NAMALWA (cell line): ENCODE measurements around the gene PRKG1.
A peak's percentile ranks its signal among the peaks of the same experiment; 100 is the strongest.
"Not testable (repeated sequence)": the region's sequence is repeated elsewhere in the genome, so short reads cannot be mapped to it uniquely, and the experiment has no call there.

Experiments
- DNase-seq: peaks from one replicate; pipeline ENCODE4 v3.0.0-alpha.2; 2015; ENCODE audit warnings: low spot score

Gene PRKG1

DNA sequence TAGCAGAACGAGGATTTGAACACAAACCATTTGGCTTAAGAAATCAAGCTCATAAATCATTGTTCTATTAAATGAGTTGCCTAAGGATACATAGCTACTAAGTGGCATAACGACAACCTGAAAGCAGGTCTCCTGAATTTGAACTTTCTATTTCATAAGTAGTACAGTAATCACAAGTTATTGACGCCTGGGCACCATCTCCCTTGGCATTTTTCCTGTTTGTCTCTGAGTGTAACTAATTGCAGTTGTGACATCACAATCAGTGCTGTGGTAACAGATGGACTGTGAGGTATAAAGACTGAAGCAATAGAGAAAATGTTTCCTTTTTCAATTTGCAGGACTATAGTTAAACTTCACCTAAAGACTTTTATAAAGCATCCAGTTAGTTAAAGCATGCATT is 631.5 kb downstream of the PRKG1 start:
- DNase-seq = no peak

DNA sequence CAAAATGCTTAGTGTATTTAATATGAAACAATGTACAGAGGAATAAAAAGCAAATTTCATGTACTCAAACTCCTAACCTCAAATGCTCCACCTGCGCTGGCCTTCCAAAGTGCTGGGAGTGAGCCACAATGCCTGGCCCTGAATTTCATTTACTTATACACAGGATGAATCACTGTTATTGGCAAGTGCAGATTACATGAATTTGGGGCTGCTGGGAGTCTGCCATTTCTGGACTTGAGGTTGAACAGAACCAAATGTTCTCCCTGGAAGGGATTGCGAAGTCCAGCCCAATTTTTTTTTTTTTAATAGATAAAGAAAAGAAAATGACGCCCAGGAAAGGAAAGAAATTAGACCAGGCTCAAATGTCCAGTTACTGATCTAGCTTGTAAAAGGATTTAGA is 631.9 kb downstream of the PRKG1 start:
- DNase-seq = no peak

DNA sequence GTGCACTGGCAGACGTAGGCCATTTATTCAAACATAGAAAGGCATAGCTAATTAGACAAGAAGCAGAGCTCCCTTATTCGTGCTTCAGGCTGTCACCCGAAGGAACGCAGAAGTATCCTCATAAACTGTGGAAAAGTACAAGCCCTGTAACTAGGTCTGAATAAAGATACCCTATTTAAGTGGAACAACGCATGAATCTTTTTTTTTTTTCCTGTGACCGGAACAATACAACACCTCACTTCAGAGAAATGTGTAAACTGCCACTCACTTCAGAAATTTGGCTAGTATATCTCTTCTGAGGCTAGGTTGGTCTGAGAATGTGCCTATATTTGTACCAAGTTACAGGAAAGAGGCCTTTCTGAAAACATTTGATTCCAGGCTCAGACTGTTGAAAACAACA is 633.1 kb downstream of the PRKG1 start:
- DNase-seq = no peak

DNA sequence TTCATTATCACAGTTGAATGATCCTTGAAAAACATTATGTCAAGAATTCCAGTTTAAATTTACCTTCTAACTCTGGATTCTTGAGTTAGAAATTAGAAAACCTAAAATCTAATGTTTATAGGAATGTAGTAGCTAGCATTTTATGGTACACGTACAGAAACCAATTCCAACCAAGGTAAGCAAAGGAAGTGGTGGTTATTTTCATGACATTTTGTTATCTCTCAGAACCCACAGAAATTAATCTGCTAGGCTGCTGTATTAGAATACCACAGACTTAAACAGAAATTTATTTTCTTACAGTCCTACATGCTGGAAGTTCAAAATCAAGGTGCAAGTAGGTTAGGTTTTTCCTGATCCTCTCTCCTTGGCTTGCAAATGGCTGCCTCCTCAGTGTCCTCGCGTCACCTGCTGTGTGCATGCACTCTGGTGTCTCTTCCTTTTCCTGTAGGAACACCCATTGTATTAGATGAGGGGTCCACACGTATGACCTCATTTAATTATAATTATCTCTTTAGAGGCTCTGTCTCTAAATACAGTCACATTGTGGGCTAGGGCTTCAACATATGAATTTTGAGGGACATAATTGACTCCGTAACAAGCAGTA is 633.6 kb downstream of the PRKG1 start:
- no peak for DNase-seq

DNA sequence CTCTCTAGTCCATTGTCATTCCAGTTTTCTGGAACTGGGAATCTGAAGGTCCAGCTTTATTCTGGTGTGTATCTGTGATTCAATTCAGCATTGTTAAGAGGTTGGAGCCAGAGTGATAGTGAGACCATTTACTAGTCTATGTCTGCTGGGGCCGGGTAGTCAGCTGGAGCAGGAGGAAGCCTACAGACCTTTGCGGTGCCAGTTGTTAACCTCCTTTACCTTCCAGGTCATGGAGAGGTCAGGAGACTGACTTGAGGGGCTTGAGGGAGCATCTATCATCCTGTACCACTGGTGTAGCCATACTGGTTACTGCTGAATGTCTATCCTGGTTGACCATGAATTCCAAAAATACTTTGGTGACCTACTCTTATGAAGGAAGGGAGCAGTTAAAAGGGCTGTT is 634.3 kb downstream of the PRKG1 start:
- no peak for DNase-seq

DNA sequence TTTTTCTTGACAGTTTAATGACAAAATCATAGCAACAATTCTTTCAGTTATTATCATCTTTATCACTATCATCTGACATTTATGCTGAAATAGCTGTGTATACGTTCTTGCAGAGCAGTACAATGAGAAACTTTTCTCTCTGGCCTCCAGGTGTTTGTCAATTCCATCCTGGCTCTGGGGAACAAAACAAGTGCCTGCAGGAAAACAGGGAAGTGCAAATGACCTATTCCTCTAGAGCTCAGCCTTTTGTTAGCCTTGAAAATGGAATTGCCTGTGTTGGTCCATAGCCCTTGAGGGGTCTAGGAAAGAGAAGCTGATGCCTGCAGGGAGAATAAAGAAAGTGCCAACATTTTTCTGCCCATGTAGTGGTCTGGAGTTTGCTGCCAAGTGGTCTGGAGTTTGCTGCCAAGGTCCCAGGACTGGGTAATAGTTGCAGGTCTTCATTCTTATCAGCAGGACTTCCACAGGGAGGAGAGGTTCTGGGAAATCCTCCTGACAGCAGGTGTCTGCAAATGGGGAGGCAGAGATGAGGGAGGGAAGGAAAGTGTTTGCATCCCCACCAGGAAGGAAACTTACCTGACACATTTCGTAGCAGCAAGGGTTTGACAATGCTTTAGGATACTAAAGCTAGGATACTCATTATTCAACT is 635.2 kb downstream of the PRKG1 start:
- DNase-seq = no peak

DNA sequence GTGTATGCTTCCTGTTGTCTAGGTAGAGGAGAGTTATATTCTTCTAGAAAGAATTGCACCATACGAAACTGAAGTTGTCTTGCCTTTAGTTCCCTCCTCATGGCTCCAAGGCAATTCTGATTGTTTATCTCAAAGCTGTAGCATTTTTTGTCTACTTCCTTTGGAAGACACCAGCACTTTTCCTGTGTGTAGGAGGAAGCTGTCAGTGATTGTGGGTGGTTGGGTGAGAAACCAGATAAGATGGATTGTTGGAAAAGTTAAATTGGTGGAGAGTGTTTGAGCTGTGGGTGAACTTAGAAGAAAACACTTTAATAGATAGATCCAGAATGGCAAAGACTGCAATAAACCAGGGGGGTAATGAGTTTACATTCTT is 637.2 kb downstream of the PRKG1 start:
- no peak for DNase-seq

DNA sequence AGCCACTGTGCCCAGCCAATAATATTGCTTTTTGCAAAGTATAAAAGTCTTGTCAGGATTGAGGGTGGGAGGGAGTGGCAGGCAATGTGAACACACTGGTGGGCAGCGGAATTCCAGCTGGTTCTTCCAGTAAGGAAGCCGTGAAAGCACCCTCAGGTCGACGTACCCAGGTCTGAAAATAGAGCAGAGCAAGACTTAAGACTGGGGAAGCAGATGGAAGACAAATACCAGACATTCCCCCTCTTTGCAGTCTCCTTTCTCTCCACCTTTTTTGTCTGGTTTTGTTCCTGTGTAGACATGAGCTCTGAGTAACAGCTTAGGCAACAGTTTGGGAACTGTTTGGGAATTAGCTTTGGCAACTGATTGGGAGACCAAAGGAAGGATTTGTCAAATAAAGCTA is 642.7 kb downstream of the PRKG1 start:
- DNase-seq = no peak

DNA sequence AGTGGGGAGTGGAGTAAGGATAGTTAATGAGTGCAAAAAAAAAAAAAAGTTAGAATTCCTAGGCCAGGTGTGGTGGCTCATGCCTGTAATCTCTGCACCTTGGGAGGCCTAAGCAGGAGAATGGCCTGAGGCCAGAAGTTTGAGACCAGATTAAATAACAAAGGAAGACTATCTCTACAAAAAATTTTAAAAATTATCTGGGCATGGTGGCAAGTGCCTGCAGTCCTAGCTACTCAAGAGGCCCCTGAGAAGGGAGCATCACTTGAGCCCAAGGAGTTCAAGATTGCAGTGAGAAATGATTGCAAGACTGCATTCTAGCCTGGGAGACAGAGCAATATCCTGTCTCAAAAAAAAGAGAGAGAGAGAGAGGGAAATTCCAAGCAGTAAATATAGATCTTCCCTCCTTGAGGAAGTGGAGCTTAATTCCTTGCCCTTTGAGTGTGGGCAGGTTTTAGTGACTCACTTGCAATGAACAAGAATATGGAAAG is 644.6 kb downstream of the PRKG1 start:
- no peak for DNase-seq

DNA sequence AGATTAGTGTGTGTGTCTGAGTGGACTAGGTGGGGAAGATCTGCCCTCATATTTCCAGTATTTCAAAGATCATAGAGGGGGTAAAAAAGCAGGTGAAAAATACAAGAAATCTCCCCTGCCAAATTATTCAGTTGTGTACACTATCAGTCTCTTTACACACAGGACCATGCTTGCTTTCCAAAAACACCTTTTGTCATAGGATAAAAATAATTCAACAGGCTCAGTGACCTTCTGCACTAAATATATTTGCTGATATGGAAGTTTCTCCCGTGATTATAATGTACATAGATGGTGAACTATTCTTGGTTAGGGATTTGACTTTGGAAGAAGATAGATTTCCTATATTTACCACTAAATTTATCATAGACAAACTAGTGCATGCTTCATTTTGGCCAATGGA is 649.8 kb downstream of the PRKG1 start:
- DNase-seq = no peak

DNA sequence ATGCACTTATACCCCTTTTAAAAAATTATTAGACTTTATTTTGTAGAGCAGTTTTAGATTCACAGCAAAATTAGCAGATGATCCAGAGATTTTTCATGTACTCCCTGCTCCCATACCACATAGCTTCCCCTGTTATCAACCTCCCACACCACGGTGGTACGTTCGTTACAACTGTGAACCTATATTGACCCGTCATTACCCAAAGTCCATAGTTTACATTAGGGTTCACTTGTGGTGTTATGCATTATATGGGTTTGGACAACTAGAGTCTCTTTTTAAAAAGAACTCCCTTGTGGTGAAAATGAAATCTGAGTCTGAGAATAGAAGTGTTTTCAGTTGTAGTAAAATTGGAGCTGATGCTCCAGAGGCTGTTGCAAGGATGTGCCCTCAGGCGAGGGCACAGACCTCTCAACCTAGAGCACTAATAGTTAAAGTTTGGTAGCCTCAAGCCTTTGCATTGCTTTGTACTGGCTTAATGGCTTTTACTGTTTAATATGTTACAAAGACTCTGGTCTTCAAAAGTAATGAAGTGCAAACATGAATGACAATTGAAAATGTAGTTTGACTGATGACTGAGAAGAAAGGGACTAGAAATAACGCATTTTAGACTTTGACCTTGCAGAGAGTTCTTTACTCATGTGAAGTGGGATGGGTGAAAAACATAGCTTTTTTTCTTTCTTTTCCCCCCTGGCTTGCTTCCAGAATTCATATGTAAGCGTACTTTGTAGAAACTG is 655.7 kb downstream of the PRKG1 start:
- no peak for DNase-seq

DNA sequence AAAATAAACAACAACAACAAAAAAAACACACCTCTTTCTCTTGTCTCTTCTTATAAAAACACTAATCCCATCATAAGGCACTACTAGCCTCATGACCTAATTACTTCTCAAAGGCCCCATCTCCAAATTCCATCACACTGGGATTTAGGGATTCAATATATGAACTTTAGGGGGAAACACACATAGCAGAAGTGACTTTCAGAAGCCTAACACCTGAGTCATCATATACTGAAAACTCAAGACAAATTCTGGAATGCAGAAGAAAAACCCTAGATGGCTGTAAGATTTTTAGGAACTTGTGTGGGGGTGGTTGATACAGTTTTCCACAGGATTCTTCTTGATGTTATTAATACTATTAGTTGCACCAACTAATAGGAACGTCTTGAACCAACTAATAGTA is 658.8 kb downstream of the PRKG1 start:
- no peak for DNase-seq

DNA sequence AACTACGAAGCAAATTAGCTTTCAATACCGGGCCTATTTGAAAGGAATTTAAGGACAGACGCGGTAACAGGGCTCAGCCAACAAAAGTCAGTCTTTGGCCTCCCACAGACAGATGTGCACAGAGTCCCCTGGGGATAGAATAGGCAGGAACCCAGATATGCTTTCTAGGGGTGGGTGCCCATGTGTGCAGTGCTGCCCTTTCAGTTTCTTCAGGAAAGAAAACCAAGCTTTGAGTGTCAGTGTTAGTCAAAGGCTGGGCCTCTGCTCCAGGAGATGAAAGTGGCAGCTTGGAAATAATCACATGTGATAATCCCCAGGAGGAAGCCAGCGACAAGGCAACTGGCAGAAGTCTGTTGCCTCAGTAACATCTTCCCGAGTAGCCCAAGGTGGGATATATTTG is 668.9 kb downstream of the PRKG1 start:
- DNase-seq = peak; percentile 37

DNA sequence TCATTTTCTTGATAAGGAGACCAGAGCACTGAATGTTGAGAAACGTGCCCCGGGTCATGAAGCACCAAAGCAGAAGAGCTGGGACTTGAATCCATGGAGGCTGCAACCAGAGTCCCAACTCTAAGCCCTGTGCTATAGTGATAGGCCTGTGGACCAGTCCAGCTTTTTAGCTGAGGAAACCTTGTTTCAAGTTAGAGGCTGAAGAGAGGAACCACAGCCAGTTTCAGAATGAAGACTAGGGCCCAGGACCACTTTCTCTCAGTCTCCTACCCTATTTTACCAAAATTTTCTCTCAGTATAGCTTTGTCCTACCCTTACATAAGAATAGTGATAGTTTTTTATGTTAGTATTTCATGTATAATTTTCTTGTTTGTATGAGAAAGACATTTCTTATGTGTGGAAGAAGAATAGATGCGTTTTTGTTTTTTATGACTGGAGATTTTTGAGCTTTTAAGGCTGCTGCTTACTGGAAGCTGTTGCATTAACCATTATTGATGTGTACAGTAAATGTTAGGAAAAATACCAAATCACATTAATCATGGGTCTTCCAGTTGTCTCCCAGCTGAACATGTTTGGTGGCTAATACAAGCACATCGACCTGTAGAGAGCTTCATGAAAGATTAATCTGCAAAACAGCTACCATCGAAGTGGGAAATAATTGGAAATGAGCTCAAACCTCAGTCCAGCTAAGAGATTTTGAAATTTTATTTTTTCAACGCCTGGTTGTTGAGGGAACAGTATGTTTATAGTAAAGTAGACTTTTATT is 670.1 kb downstream of the PRKG1 start:
- DNase-seq = no peak

DNA sequence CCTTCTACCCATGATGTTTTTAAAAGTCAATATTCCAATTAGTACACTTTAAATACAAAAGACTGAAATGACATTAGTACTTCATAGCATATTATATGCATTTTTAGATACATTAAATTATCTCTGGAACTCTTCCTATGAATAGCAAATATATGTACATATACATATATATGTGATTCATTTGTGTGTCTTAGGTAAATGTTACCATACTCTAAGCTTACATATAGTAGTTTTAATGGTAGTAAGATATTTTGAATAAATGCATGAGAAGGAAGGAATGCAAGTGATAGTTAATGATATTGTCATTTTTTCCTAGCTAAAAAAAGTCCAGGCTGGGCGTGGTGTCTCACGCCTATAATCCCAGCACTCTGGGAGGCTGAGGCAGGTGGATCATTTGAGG is 671.1 kb downstream of the PRKG1 start:
- no peak for DNase-seq

DNA sequence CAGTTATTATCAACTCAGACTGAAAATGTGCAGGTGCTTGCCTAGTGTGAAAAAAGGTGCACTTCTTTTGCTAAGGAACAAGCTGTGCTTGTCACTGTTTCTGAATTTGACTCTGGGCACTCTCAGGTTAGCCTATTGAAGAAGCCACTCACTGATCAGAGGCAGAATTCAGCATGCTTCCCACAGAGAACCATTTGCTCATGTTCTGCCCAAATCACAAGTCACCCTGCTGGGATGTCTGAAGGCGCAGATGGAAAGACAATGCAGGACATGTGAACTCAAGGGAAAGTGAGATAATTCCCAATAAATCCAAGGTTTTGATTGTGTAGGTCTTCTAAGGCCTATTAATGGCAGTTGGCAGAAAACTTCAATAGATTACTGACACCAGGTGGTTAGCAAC is 672.9 kb downstream of the PRKG1 start:
- DNase-seq = no peak

DNA sequence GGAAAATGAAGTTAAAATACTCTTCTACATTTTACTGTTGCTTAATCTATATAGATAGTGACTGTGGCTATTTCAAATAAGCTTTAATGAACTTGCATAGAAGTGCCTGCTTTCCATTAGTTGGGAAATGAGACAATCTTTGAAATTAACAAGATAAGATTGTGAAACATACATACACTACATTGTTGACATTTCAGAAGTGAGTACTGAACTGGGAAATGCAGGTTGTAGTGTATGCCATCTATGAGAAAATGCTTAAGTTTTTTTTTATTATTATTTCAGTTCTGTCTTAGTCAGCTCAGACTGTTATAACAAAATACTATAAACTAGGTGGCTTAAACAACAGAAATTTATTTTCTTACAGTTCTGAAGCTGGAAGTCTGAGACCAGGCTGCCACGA is 674.7 kb downstream of the PRKG1 start:
- no peak for DNase-seq

DNA sequence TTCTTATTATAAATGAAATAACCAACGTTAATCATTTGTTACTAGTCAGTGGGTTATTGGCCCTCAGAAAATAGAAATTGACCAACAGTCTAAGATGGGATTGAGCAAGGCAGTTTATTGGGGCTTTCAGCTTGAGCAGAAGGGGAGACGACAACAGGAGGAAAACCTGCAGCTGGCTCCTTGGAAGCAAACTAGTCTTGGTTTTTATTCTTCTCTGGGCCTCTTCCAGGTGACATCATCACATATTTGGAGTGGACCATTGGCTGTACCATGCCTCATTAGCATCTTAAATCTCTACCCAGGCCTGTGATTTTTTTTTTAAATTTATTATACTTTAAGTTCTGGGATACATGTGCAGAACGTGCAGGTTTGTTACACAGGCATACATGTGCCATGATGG is 684.1 kb downstream of the PRKG1 start:
- no peak for DNase-seq

DNA sequence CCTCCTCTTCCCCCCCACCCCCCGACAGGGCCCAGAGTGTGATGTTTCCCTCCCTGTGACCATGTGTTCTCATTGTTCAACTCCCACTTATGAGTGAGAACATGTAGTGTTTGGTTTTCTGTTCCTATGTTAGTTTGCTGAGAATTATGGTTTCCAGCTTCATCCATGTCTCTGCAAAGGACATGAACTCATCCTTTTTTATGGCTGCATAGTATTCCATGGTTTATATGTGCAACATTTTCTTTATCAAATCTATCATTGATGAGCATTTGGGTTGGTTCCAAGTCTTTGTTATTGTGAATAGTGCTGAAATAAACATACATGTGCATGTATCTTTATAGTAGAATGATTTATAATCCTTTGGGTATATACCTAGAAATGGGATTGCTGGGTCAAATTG is 684.6 kb downstream of the PRKG1 start:
- not testable (repeated sequence) for DNase-seq

DNA sequence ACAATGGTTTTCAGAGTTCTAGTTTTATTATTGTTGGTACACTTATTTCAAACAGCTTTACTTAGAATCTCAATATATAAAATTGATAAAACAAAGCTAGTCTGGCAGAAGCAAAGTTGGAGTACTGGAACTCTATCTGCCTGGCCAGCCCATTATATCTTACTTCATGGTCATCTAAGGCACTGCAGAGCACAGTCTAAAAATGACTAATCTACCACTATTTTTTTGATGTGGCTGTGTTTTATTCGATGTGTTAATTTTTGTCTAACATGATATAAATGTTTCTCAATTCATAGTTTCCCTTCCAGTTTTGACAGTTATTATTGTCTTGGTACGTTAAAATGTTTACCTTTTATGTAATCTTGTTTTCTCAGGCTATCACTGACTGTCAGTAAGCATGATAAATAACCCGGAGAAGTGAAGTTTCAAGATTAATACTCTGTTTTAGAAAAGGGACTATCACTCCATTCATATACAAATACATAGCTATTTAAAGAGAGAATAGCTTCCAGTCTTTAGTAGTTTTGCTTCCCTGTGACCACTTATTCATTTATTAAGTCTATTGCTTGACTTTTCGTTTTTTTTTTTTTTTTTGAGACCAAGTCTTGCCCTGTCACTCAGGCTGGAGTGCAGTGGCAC is 685.7 kb downstream of the PRKG1 start:
- no peak for DNase-seq

DNA sequence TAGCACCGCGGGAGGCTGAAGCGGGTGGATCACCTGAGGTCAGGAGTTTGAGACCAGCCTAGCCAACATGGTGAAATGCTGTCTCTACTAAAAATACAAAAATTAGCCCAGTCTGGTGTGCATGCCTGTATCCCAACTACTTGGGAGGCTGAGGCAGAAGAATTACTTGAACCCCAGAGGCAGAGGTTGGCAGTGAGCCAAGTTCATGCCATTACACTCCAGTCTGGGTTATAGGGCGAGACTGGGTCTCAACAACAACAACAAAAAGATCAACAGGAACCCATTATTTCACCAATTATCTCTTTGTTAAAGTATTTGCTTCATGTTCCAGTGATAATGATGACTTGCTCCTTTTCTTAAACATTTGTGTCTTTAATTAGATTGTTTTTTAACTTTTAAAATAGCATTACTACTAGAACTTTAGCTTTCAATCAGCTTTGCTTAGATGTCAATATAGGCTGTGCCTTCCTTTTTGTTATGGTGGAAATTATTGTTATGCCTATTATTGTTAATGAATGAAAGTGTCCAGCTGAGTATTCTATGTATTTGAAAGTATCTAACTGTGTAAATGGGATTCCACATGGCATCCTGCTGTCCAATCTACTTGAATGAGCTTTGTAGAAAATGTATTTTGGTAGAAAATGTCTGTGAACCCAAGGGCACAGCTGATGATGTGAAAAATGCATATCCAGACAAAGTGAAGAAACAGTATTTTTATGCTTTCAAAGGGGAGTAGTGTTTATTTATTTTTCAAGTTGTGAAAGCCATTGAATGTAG is 686.8 kb downstream of the PRKG1 start:
- no peak for DNase-seq

DNA sequence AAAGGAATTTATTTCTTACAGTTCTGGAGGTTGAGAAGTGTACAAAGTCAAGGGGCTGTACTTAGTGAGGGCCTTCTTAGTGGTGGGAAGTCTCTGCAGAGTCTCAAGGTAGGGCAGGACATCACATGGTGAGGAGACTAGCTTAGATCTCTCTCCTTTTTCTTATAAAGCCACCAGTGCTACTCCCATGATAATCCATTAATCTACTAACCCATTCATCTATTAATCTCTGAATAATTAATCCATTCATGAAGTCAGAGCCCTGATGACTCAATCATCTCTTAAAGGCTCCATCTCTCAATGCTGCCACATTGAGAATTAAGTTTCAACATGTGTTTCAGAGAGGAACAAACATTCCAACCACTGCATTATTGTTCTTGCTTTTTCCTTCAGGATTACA is 689.5 kb downstream of the PRKG1 start:
- DNase-seq = no peak
